Activated CD8-positive, alpha-beta T cell treated with anti-CD3 and anti-CD28 coated beads for 36 hours (primary cell): ENCODE results near the gene MATCAP1. TPM values are rescaled to one million over a fixed set of nuclear protein-coding genes. Genes with fewer than 3 reads are reported as not detected.

Experiments used
- ATAC-seq: fragments of 200-7000 bp; cut with Tn5 transposase; one replicate; pipeline ENCODE4 v1.10.0; 2021; ENCODE audit warnings: mild to moderate bottlenecking, moderate library complexity
- CTCF ChIA-PET: fragments of 350-600 bp; sonication (Branson Sonifier 250); formaldehyde crosslinking; loops from one replicate; lab custom pipeline; 2021; ENCODE audit warnings: antibody characterized with exemption; lab: Charles Lee
- POLR2A ChIA-PET: fragments of 350-600 bp; sonication (Branson Sonifier 250); formaldehyde crosslinking; loops from one replicate; lab custom pipeline; 2021; ENCODE audit warnings: antibody characterized with exemption; lab: Charles Lee
- DNase-seq: peaks from one replicate; pipeline ENCODE4 v3.0.0-alpha.2; 2020
- H3K27ac Mint-ChIP-seq: one replicate; pipeline ENCODE4 v1.8.0; 2021; ENCODE audit warnings: mild to moderate bottlenecking, mixed read lengths
- H3K27me3 Mint-ChIP-seq: one replicate; pipeline ENCODE4 v1.8.0; 2021; ENCODE audit warnings: mixed read lengths
- H3K36me3 Mint-ChIP-seq: one replicate; pipeline ENCODE4 v1.8.0; 2021; ENCODE audit warnings: low read depth, mixed read lengths
- H3K4me1 Mint-ChIP-seq: one replicate; pipeline ENCODE4 v1.8.0; 2021; ENCODE audit warnings: low read depth, mixed read lengths
- H3K4me3 Mint-ChIP-seq: one replicate; pipeline ENCODE4 v1.8.0; 2021; ENCODE audit warnings: mild to moderate bottlenecking, moderate library complexity, mixed read lengths
- H3K9me3 Mint-ChIP-seq: one replicate; pipeline ENCODE4 v1.8.0; 2021; ENCODE audit warnings: mixed read lengths
- intact Hi-C: fragments of 100-400 bp; cut with micrococcal nuclease; formaldehyde crosslinking; loops from one replicate; pipeline ENCODE4 v1.10.0; 2022
- total RNA-seq, 2 experiments: library from RNA; stranded (reverse); gene quantifications; one replicate each; pipeline ENCODE4 v1.2.3, GENCODE V29; 2021
- TF ChIP-seq, protein P1 (sequence below): fragments of 200-600 bp; IDR thresholded peaks from one replicate; pipeline ENCODE4 v1.8.0; 2022; ENCODE audit warnings: antibody characterized with exemption, mild to moderate bottlenecking

Gene MATCAP1
- 10 to 100 TPM; 49.5 to 49.9 TPM for total RNA-seq

DNA sequence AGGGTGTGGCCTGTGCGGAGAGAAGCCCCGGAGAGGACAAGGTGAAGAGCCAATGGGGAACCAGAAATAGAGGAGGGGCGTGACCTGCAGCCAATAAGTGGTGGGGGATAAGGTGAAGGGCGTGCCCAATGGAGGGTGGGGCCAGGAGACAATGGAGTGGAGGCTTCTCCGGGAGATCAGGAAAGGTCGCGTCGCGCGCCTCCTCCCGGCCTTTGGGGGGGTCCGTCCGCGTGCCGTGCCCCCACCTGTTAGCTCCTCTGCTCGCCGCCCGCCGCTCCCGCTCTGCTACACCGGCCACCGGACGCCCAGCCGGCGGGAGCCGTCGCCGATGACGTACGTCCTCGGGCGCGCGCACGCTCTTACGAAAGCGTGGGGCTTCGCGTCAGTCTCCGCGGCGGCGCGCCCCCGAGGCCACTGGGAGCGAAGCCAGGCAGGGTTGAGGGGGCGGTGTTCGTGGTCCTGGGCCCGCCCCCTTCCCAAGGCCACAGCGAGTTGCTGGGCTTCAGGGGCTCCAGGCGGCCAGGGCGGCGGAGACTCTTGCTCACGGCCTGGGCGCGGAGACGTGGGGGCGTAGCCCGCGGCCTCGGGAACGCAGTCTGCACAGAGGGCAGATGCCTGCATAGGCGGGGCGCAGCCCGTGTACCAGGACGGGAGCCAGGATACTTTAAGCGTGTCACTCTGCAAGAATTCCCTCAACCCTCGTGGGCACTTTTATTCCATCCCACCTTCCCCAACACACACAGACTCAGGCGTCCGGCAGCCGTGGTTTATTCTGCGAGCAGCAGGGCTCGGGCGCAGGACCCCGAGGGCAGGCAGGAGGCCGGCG is at the start of gene MATCAP1:
MATCAP1 (minus strand) TSS at position 337 of the 826 bp plus-strand sequence. CDS start 3,353 bp downstream, outside the sequence.
- Mint-ChIP-seq H3K9me3 (no peaks in the 10 kb centered on the region), H3K4me1 (peaks cover 16% of the 10 kb centered on the region), H3K4me3 (peak within 1 kb of the TSS; percentile 66), H3K27me3 (peaks cover 20% of the 10 kb centered on the region), H3K27ac (no peak within 1 kb of the TSS), H3K36me3 (peaks cover 3% of the 10 kb centered on the region)
- TF ChIP-seq, protein P1, sequence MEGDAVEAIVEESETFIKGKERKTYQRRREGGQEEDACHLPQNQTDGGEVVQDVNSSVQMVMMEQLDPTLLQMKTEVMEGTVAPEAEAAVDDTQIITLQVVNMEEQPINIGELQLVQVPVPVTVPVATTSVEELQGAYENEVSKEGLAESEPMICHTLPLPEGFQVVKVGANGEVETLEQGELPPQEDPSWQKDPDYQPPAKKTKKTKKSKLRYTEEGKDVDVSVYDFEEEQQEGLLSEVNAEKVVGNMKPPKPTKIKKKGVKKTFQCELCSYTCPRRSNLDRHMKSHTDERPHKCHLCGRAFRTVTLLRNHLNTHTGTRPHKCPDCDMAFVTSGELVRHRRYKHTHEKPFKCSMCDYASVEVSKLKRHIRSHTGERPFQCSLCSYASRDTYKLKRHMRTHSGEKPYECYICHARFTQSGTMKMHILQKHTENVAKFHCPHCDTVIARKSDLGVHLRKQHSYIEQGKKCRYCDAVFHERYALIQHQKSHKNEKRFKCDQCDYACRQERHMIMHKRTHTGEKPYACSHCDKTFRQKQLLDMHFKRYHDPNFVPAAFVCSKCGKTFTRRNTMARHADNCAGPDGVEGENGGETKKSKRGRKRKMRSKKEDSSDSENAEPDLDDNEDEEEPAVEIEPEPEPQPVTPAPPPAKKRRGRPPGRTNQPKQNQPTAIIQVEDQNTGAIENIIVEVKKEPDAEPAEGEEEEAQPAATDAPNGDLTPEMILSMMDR = no peak
- ChIA-PET POLR2A (interaction anchor here (1.0 to 2.0 kb wide), 3 partner anchors 9 to 74 kb away, joined by 3 to 13 read pairs (median 4); partner anchors contain the start of gene PHAF1), CTCF (interaction anchor here (0.9 to 7.1 kb wide), 14 partner anchors 9 to 231 kb away, joined by 3 to 71 read pairs (median 11); partner anchors contain the start of genes FBXL8, NOL3, TMEM208 and TRADD)
- ATAC-seq = peak; percentile 97
- intact Hi-C loops = loop anchor here (10.0 kb wide), 1 partner anchor 209 kb away; no protein-coding TSS in a partner anchor
- peak; percentile 97 for DNase-seq

DNA sequence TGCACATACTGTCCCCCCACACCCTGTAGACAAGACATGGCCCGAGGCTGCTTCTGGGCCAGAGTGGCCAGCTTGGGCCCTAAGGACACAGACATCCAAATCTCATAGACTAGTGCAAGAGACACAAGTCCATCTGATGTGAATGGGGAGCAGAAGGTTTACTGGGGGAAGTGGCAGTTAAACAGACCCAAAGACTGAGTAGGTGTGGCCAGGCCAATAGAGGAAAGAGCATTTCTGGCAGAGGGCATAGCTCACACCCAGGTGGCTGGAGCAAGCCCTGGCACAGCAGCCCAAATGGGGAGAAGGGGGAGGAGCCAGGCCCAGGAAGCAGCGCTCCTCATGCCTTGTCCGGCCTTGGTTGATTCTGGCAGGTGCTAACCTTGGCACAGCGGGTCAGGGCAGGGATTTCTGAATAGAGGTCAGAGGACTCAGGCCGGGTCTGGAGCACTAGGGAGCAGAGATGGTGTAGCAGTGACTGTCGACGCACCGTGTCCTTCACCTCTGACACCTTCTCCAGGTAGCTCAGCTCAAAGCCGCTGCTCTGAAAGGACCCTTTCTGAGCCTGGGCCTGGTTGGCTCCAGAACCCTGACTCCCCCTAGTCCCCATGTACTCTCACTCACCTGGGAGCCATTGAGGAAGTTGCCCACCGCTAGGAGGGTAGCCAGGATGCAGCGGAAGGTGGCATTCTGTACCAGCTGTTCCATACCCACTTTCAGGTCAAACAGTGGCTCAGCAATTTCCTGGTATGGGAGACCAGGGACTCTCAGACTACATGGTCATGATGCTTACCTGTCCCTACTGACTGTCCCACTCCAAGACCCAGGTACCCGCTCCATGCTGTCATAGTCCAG is 47.3 kb upstream of the MATCAP1 start:
- Mint-ChIP-seq H3K9me3 (no peaks in the 10 kb centered on the region), H3K4me1 (peaks cover 17% of the 10 kb centered on the region), H3K36me3 (peaks cover 55% of the 10 kb centered on the region), H3K4me3 (no peak overlapping the region), H3K27ac (no peak overlapping the region), H3K27me3 (no peaks in the 10 kb centered on the region)
- ChIA-PET CTCF (no interaction called here), POLR2A (interaction anchor here (0.6 to 12.3 kb wide), 5 partner anchors 8 to 38 kb away, joined by 3 to 123 read pairs (median 3); partner anchors contain the start of genes FHOD1 and SLC9A5)
- intact Hi-C loops = no loop called here
- TF ChIP-seq, protein P1 = no peak
- DNase-seq = no peak
- ATAC-seq = no peak

DNA sequence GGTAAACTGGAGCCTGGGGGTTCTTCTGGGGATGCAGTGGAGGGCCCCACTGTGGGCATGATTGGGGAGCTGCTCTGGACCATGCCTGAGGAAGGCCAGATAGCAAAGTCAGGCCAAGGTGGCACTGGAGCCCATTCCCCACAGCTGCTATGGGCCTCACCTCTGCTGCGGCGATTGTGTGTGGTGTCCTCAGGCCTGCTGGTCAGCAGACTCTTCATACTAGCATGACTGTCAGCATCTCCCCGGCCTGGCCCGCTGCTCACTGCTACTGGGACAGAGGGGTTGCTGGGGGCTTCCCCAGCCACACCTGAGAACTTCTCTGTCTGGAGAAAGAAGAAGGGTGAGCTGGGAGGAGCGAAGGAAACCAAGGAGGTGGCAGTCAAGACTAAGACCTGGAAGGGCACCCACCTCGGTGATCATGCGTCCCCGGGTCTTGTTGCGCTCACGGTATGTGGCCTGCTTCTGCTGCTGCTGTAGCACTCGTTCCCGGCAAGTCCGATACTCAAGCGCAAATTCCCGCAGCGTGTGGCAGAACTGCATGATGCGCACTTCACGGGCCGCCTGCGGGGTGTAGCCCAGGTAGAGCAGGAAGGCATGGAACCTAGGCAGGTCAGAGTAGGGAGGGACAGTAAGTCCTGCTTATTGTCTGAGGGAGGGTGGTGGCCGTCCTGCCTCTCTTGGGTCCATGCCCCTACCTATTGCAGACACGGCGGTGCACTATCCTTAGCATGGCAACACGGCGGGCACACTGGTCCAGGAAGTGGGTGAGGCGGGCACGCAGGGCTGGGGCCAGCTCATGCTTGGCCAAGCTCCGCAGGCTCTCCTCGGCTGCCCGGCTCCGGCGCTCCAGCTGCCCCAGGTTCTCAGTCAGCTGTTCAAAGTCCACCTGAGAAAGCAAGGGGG is 46.4 kb upstream of the MATCAP1 start:
- H3K27ac Mint-ChIP-seq = no peak overlapping the region
- ChIA-PET POLR2A (interaction anchor here (0.6 to 12.3 kb wide), 5 partner anchors 9 to 37 kb away, joined by 3 to 123 read pairs (median 3); partner anchors contain the start of genes FHOD1 and SLC9A5), CTCF (interaction anchor here (0.8 to 1.2 kb wide), 3 partner anchors 14 to 75 kb away, joined by 3 to 4 read pairs (median 3); no protein-coding TSS in a partner anchor)
- H3K9me3 Mint-ChIP-seq = no peaks in the 10 kb centered on the region
- DNase-seq (no peak), ATAC-seq (no peak)
- H3K36me3 Mint-ChIP-seq = peaks cover 53% of the 10 kb centered on the region
- TF ChIP-seq, protein P1 = no peak
- intact Hi-C loops = no loop called here
- H3K4me3 Mint-ChIP-seq = peak overlapping the region; percentile 100
- H3K27me3 Mint-ChIP-seq = no peaks in the 10 kb centered on the region
- peaks cover 25% of the 10 kb centered on the region for H3K4me1 Mint-ChIP-seq

DNA sequence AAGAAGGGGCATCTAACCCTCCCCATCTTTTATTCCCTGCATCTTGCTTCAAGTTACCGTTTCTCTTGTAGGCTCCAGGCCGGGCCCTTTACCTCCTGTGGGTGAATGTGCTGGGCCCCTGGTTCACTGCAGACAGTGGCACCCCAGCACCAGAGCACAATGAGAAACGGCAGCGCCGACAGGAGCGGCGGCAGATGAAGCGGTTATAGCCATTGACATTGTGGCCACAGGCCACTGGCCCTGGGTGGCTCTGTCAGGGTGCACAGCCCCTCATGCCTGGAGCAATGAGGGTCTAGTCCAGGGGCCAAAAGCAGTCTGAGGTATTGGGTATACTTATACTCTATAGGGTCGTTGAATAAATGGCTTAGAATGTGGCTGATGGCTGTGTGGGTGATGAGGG is 45.1 kb upstream of the MATCAP1 start:
- ChIA-PET CTCF (interaction anchor here (1.2 kb wide), 1 partner anchor 16 kb away, joined by 4 read pairs; no protein-coding TSS in a partner anchor), POLR2A (interaction anchor here (0.7 to 12.3 kb wide), 5 partner anchors 9 to 27 kb away, joined by 3 to 123 read pairs (median 10); partner anchors contain the start of genes FHOD1 and SLC9A5)
- intact Hi-C loops = no loop called here
- TF ChIP-seq, protein P1 = no peak
- DNase-seq (no peak), ATAC-seq (no peak)
- H3K9me3 Mint-ChIP-seq = no peaks in the 10 kb centered on the region
- peak overlapping the region; percentile 100 for H3K4me3 Mint-ChIP-seq
- peaks cover 36% of the 10 kb centered on the region for H3K4me1 Mint-ChIP-seq
- no peaks in the 10 kb centered on the region for H3K27me3 Mint-ChIP-seq
- H3K36me3 Mint-ChIP-seq = peaks cover 52% of the 10 kb centered on the region
- no peak overlapping the region for H3K27ac Mint-ChIP-seq
